ENCODE results near the gene CES3.

DNA sequence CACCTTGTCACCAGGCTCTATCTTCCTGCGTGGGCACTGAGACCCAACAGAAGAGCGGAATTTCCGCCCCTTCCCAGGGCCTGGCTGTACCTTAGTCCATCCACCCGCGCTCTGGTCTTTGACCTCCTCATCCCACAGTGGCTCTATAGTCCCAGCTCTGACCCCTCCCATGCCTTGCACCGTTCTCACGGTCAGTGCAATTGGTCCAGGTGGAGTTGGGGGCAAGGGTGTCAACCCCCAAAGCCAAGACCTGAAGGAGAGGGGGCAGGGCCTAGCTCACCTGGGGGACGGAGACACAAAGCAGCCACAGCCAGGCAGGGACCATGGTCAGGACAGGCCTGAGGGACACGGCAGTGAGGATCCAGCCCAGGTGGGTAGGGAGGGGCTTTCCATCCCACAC is 43.3 kb upstream of the CES3 start:
- no peak for TF ChIP-seq FOXM1 (IDR thresholded peaks at IDR 0.05; ENCODE audit: borderline replicate concordance)
- no peak for TF ChIP-seq TARDBP (IDR thresholded peaks at IDR 0.05)
- no peak for TF ChIP-seq HDGF (IDR thresholded peaks at IDR 0.05; ENCODE audit: borderline replicate concordance)
- no peak for TF ChIP-seq BHLHE40 (IDR thresholded peaks at IDR 0.05; ENCODE audit: borderline replicate concordance)
- no peak for TF ChIP-seq SP1 (IDR thresholded peaks at IDR 0.05)
- TF ChIP-seq FOXK2 (IDR thresholded peaks at IDR 0.05), result no peak
- no peak for TF ChIP-seq ARNT (IDR thresholded peaks at IDR 0.05)
